ENCODE results near the gene DTWD2. TPM values are rescaled to one million over a fixed set of nuclear protein-coding genes. Genes with fewer than 3 reads are reported as not detected.

The DTWD2 gene
- total RNA-seq, 4 donors from 2014 or later: 17.6 to 37.8 (median 28.8) TPM

Small RNA genes lying within 50 kb of the gene (microRNA-seq; reads per million reads assigned to microRNA genes)
- gene MIR1244-2: not detected

Small RNA genes lying within 50 kb of the gene (small RNA-seq; reads per million reads assigned to genes)
- gene RNU6-373P: not detected

Other genes starting within 250 kb of the DTWD2 start
- gene DMXL1, start 82.5 kb upstream of the DTWD2 start, total RNA-seq: 100 to 1,000 TPM in 1 of 4 donors, 10 to 100 TPM in 3; 90.8 to 158 (median 95.4) TPM